C4-2B (cell line): ENCODE measurements around the gene JAGN1.

Source experiments
- CTCF ChIP-seq: fragments of 450-650 bp; conservative IDR thresholded peaks from 2 replicates; pipeline ENCODE4 v1.5.1; 2017; ENCODE audit warnings: mild to moderate bottlenecking
- ZFX ChIP-seq: fragments of 450-650 bp; IDR thresholded peaks from 2 replicates; pipeline ENCODE4 v1.6.1; 2017

- no peak for TF ChIP-seq CTCF
- TF ChIP-seq ZFX, result no peak
Measured at GRCh38 chr3:9886328-9886727, 4.1 kb upstream of the JAGN1 start.
